NCI-H146 treated with DMSO at 0.1 percent for 48 hours (cell line): ENCODE measurements around the gene TSACC.

Source experiments
- DNase-seq: peaks from one replicate; lab custom pipeline; 2025; ENCODE audit not compliant: unreplicated experiment; lab: John Stamatoyannopoulos, UW

The TSACC gene

GRCh38 chr1:156391701-156392100 lies 53.4 kb downstream of the TSACC start:
- no peak for DNase-seq

GRCh38 chr1:156392452-156392853 lies 54.1 kb downstream of the TSACC start:
- DNase-seq = no peak

DNA sequence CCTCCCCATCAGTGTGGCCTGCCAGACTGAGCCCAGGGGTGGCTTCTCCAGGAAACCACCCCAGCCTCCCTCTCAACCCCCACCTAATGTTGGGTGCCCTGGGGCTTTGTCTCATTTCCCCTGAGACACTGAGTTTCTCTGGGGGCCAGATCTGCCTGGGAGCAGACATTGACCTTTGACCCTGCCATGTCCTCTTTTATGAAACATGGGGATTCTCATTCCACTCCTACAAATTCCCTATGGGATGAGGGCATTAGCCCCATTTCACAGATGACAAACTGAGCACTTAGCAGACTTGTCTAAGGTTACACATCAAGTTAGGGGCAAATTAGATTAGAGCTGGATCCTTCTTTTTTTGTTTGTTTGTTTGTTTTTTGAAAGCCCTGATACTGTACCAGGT lies 54.8 kb downstream of the TSACC start:
- DNase-seq = no peak

- DNase-seq = no peak
Measured at GRCh38 chr1:156394082-156394481, 55.8 kb downstream of the TSACC start.

DNA sequence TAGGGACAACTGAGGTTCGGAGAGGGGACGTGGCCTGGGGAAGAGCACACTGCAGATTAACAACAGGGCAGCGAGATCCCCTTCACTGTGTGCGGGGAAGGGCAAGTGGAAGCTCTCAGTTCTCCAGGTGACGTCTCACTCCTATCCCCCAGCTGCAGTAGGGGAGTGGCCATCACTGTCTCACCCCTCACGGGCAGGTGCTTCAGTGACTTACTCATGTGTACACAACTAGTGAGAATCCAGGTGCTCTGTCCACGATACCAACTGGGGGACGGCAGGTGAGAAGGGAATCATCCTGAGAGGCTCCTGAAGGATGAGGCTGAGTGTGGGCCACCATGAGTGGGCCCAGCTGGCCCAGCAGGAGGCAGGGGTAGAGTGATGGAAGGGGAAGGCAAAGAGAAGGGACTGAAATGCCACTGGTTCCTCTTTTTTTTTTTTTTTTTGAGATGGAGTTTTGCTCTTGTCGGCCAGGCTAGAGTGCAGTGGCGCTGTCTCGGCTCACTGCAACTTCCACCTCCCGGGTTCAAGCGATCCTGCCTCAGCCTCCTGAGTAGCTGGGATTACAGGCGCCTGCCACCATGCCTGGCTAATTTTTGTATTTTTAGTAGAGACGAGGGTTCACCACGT lies 56.6 kb downstream of the TSACC start:
- peak; percentile 93 for DNase-seq
